Measurements from ENCODE around the gene NTRK2. TPM values are rescaled to one million over a fixed set of nuclear protein-coding genes. Genes with fewer than 3 reads are reported as not detected.

NTRK2 gene
- 0.98 TPM for total RNA-seq
- long read RNA-seq, partial matches to known transcripts: 0 of 1 reads
- long read RNA-seq, other reads (novel, unspliced or antisense): 1 of 1 reads

DNA sequence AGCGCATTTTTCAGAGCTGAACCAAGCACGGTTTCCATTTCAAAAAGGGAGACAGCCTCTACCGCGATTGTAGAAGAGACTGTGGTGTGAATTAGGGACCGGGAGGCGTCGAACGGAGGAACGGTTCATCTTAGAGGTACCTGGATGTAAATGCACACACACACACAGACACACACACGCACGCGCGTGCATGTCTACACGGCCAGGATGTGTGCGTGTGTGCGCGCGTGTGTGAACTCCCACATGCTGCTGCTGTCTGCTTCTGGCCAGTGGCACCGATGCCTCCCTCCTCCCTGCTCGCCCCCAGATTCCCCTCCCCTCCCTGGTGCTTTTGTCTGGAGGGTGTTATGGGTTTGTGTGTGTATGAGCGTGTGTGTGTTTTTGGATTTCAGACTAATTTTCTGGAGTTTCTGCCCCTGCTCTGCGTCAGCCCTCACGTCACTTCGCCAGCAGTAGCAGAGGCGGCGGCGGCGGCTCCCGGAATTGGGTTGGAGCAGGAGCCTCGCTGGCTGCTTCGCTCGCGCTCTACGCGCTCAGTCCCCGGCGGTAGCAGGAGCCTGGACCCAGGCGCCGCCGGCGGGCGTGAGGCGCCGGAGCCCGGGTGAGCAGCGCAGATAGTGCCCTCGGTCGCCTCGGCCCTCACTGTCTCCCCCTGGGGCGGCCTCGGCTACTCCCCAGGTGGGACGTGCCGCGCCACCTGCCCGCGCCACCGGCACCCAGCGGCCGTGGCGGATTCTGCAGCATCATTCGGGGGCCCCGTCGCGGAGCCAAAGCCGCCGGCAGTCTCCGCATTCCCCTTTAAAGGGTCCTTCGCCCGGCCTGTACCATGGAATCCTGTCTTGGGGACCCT lies at the start of gene NTRK2:
TSS of gene NTRK2 (plus strand) at position 442 of the 850 bp plus-strand sequence. CDS start 1,020 bp downstream, outside the sequence.
- H3K27ac ChIP-seq: no peak within 1 kb of the TSS
- intact Hi-C loops (cut with DNase I): no loop called here
- DNase-seq (no peak), ATAC-seq (peak; percentile 38)
- no peaks in the 10 kb centered on the region for H3K36me3 ChIP-seq
- H3K4me3 ChIP-seq: peak within 1 kb of the TSS; percentile 44
- no peaks in the 10 kb centered on the region for H3K9me3 ChIP-seq
- TF ChIP-seq, protein P1, sequence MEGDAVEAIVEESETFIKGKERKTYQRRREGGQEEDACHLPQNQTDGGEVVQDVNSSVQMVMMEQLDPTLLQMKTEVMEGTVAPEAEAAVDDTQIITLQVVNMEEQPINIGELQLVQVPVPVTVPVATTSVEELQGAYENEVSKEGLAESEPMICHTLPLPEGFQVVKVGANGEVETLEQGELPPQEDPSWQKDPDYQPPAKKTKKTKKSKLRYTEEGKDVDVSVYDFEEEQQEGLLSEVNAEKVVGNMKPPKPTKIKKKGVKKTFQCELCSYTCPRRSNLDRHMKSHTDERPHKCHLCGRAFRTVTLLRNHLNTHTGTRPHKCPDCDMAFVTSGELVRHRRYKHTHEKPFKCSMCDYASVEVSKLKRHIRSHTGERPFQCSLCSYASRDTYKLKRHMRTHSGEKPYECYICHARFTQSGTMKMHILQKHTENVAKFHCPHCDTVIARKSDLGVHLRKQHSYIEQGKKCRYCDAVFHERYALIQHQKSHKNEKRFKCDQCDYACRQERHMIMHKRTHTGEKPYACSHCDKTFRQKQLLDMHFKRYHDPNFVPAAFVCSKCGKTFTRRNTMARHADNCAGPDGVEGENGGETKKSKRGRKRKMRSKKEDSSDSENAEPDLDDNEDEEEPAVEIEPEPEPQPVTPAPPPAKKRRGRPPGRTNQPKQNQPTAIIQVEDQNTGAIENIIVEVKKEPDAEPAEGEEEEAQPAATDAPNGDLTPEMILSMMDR (IDR thresholded peaks at IDR 0.05): no peak
- peaks cover 17% of the 10 kb centered on the region for H3K4me1 ChIP-seq
- peaks cover 41% of the 10 kb centered on the region for H3K27me3 ChIP-seq

DNA sequence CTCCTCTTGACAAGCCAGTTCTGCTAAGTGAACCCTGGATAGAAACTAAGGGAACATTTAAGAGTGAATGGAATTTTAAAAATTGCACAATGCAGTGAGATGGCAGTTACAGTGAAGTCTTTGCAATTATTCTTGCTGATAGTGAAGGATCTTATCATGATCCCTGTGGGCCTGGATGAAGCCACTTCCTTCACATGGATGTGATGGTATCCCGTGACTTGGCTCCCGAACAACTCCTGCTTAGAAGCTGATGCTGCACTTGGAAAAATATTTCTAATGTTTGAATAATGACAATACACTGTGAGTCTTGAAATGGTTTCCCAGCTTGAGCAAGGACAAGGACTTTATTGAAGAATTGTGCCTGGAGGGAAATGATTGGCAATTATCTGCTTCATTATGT lies 49.2 kb upstream of the NTRK2 start:
- H3K36me3 ChIP-seq: no peaks in the 10 kb centered on the region
- TF ChIP-seq, protein P1 (IDR thresholded peaks at IDR 0.05): no peak
- no peak overlapping the region for H3K4me3 ChIP-seq
- H3K27me3 ChIP-seq: no peaks in the 10 kb centered on the region
- no peak for DNase-seq
- H3K27ac ChIP-seq: no peak overlapping the region
- no peak for ATAC-seq
- intact Hi-C loops (cut with DNase I): no loop called here
- H3K9me3 ChIP-seq: no peaks in the 10 kb centered on the region
- no peaks in the 10 kb centered on the region for H3K4me1 ChIP-seq

DNA sequence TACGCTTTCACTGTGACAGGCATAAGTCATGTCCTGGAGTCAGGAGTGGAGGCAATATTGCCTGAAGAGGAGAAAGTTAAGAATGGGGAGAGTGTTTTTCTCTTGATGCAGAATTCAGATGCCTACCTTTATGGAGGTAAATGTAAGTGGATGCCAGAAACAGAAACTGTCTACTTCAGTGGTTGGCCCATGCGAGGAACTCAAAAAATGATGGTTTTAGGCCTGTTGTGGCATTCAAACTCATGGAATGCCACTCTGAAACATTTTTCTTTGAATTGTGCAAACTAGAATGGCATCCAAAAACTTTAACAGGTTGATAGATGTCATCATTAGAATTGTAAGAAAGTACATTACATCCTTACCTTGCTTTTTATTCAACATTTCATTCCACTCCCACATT lies 47.7 kb upstream of the NTRK2 start:
- TF ChIP-seq, protein P1 (IDR thresholded peaks at IDR 0.05): no peak

DNA sequence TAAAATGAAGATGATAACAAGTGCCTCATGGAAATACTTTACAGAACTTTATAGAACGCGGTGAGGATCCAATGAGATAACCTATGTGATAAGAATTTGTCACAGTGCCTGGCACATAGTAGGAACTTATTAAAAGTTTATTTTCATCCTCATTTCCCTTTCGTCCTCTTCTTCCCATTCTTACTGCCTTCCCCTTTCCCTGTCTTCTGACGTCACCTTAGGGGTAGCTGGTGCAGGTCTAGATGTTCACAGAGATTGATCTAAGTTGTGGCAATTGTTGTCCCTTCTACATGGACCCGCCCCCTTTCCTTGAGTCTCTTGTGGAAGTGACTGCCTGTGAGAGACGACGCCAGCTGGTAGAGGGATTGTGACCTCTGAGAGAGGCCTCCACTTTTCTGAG lies 46.5 kb upstream of the NTRK2 start:
- intact Hi-C loops (cut with DNase I): no loop called here
- no peaks in the 10 kb centered on the region for H3K27me3 ChIP-seq
- TF ChIP-seq, protein P1 (IDR thresholded peaks at IDR 0.05): no peak
- DNase-seq: no peak
- no peak overlapping the region for H3K27ac ChIP-seq
- no peak for ATAC-seq
- H3K9me3 ChIP-seq: no peaks in the 10 kb centered on the region
- no peaks in the 10 kb centered on the region for H3K4me1 ChIP-seq
- H3K36me3 ChIP-seq: no peaks in the 10 kb centered on the region
- no peak overlapping the region for H3K4me3 ChIP-seq

More for the DNA sequence above, 47.7 kb upstream of the NTRK2 start:
- H3K36me3 ChIP-seq: no peaks in the 10 kb centered on the region
- no peaks in the 10 kb centered on the region for H3K9me3 ChIP-seq
- no peaks in the 10 kb centered on the region for H3K4me1 ChIP-seq
- ATAC-seq (no peak), DNase-seq (no peak)
- H3K4me3 ChIP-seq: no peak overlapping the region
- intact Hi-C loops (cut with DNase I): no loop called here
- H3K27me3 ChIP-seq: no peaks in the 10 kb centered on the region
- H3K27ac ChIP-seq: no peak overlapping the region

DNA sequence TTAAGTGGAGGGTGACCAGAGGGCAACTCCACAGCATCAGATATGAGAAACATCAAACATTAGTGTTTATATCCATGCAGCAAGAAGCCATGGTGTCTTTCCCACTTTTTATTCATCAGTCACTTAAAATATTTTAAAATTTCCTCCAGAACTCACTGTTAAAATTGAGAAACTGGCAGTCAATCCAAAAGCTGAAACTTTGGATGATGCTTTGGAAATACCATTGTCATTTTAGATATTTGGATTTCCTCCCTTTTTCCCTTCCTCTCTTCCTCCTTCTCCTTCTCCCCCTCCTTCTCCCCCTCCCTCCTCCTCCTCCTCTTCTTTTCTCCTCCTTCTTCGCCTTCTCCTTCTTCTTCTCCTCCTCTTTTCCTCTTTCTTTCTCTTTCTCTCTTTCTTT lies 33.1 kb upstream of the NTRK2 start:
- intact Hi-C loops (cut with DNase I): no loop called here
- no peaks in the 10 kb centered on the region for H3K4me1 ChIP-seq
- H3K36me3 ChIP-seq: no peaks in the 10 kb centered on the region
- DNase-seq: no peak
- H3K27ac ChIP-seq: no peak overlapping the region
- ATAC-seq: no peak
- peaks cover 4% of the 10 kb centered on the region for H3K9me3 ChIP-seq
- no peak overlapping the region for H3K4me3 ChIP-seq
- H3K27me3 ChIP-seq: no peaks in the 10 kb centered on the region
- TF ChIP-seq, protein P1 (IDR thresholded peaks at IDR 0.05): no peak
